SU-DHL-6 (cell line): ENCODE measurements around the gene BMPR2.

Source experiments
- EZH2phosphoT487 ChIP-seq: fragments of 200-600 bp; sonication (generic), shearing (Covaris generic); conservative IDR thresholded peaks from 2 replicates; pipeline ENCODE4 v1.6.1; 2018; ENCODE audit warnings: mild to moderate bottlenecking, antibody characterized with exemption, low read length, moderate library complexity, mixed read lengths
- TF ChIP-seq, protein P1 (sequence below): fragments of 200-600 bp; sonication (generic); IDR thresholded peaks from one replicate; pipeline ENCODE4 v1.5.1; 2017; ENCODE audit warnings: antibody characterized with exemption, mild to moderate bottlenecking, low read length, moderate library complexity; ENCODE audit not compliant: insufficient read depth, poor library complexity, severe bottlenecking

DNA sequence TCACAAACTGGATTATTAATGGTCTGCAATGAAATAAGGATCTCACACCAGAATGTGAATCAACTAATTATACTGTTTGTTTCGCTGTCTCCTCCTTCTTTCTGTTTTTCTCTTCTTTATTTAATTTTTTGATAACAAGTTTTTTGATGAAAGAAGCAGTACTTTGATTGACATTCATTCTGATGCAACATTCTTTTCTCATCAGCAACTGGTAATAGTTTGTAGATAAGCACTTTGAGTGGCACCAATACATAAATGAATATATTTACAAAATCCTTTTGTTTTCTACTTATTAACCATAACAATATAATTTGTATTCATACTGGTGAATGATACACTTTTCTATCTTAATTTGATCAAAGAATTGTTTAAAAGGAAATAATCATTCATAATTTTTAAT is 143.3 kb downstream of the BMPR2 start:
- TF ChIP-seq, protein P1, sequence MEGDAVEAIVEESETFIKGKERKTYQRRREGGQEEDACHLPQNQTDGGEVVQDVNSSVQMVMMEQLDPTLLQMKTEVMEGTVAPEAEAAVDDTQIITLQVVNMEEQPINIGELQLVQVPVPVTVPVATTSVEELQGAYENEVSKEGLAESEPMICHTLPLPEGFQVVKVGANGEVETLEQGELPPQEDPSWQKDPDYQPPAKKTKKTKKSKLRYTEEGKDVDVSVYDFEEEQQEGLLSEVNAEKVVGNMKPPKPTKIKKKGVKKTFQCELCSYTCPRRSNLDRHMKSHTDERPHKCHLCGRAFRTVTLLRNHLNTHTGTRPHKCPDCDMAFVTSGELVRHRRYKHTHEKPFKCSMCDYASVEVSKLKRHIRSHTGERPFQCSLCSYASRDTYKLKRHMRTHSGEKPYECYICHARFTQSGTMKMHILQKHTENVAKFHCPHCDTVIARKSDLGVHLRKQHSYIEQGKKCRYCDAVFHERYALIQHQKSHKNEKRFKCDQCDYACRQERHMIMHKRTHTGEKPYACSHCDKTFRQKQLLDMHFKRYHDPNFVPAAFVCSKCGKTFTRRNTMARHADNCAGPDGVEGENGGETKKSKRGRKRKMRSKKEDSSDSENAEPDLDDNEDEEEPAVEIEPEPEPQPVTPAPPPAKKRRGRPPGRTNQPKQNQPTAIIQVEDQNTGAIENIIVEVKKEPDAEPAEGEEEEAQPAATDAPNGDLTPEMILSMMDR, result no peak
- no peak for TF ChIP-seq EZH2phosphoT487
